ENCODE data around the gene ASTN2.

The ASTN2 gene

DNA sequence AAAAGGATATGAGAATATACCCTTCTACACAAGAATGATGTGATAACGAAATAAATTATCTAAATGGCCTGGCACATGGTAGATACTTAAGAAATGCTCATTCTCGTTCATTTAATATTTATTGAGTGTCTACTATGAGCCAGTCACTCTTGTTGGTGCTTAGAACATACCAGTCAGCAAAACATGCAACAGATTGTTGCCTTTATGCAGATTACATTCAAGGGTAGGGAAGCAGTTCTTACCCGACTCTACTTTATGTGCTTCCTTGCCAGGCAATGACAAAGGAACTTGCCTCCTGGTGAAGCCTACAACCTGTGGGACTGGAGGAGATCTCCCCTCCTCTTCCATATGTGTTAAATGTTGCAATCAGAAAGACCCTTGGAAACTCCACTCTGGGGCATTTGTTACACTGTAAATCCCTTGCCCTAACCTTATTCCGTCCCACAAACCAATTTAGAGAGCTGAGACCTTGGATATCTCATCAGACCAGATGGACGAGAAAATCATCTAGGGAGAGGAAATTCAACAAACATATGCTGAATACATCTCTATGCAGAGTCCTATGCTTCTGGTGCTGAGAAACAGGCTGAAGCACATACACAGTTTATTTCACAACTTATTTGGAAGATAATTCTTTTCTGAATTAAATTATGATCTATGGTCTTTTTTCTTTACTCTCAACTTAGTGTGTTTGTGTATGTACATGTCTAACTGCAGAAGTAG lies 855.9 kb downstream of the ASTN2 start:
- DNase-seq (ENCODE audit: low spot score), result no peak

DNA sequence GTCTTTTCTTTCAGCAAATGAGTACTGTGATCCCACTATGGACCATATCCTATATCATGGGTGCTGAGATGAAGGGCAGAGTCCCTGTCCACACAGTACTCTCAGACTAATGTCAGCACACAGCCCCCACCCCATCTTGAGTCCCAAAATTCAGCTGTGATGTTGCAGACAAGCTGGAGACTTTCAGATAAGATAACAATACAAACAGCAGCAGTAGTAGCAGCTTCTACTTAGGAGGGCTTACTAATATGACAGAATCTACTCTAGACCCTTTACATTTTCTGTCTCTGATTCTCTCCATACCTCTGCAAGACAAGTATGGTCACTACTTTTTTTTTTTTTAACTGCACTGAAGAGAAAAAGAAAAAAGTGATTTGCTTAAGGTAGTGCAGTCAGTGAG lies 856.8 kb downstream of the ASTN2 start:
- DNase-seq (ENCODE audit: low spot score), result no peak

DNA sequence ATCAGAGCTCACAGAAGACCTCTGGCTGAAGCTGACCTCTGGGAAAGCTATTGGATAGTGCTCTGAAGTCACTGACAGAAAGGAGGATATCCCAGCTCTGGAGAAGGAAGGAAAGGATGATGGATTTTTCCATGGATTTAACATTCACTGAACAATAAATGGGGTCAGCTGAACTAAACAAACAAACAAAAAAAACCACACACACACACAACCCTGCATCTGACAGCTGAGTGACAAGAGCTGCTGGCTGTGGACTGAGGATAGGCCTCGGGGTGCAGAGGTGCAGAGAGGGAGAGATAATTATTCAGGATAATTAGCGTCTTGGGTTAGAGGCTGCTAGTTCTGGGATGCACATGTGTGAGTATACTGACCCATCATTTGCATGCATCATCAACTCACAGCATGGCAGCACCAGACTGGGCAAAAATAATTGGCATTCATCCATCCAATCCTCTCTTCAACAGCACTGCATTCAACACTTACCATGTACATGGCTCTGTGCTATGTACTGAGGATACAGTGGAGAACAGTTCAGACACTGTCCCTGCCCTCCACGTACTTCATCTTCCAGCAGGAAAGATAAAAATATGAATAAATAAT lies 859.2 kb downstream of the ASTN2 start:
- DNase-seq (ENCODE audit: low spot score), result no peak

DNA sequence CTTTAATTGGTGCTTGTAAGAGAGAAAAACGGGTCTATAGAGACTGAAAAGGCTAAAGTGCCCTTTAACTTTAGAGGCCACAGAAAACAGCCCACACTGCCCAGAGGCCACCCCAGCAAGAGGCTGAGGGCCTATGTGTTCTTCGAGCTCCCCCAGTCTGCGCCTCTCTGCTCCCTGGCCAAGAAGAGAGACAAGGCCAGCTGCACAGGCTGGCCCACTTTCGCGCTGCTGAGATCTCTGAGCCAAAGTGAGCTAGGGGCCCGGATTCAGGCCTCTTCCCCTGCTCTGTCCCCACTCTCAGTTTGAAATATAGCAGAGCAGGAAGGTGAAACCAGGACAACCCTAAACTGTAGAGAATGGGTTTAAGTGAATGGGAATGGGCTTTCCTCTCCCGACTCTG lies 859.7 kb downstream of the ASTN2 start:
- DNase-seq (ENCODE audit: low spot score), result no peak

DNA sequence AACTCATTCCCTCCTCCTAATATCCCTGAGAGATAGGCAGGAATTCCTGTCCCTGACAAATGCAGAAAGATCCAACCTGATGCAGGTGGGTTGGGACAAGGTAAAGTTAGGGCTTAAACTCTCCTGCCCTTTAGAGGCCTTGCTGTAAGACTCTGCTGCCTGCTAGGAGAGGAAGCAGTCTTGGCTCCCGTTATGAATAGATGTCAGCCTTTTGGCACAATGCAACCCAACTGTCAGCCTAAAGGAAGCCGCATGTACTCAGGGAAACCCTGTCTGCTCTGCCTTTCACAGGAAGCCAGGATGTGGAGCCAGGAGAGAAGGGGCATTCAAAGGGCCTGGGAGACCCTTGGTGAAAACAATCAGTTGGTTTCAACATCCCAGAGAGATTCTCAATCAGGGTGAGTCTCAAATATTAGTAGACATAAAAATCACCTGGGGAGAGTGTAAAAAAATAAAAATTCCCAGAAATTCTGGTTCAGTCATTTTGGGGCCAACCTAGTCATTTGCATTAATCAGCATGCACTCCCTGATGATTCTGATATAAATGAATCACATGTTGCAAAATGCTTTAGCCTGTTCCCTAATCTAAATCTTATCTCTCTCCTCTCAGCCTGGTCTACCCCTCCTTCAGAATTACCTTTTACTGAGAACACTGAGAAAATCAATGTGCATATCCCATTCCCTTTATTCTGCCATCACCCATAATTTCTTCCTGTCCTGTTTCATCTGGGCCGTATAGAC lies 864.0 kb downstream of the ASTN2 start:
- peak; percentile 21 for DNase-seq (ENCODE audit: low spot score)

DNA sequence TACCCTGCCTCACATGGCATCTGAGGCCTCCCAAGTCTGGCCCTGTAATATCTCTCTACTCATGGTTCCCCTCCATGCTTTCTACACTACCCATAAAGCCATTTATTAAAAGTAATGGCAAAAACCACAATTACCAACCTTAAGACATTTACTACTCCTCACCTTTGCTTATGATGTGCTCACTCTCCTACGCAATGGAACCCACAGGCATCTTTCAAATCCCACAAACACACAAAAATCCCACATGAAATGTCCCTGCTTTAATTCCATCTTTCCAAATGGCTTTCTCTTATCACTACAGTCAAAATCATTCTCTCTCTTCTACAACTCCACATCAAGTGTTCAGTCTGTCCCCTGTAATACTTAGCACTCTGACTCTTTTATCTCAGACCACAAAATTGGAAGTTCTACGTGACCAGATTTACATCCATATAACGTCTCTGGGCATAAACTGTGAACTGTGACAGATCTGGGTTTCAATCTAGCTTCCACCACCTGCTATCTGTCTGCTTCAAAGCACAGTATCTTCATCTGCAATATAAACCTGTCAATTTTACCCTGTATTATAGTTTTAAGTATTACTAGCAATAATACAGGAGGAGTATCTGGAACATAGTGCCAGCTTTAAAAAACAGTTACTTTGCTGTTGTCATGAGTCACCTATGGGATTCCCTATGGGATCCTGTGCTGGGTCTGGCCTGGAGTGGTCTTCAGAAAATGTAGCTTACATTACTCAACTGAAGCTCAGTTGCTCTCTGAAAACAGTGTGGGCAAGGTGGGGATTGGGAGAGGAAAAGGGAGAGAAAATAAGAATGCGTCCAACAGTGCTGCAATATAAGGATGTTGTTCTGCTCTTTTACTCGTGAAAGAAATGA lies 864.8 kb downstream of the ASTN2 start:
- DNase-seq (ENCODE audit: low spot score), result no peak

DNA sequence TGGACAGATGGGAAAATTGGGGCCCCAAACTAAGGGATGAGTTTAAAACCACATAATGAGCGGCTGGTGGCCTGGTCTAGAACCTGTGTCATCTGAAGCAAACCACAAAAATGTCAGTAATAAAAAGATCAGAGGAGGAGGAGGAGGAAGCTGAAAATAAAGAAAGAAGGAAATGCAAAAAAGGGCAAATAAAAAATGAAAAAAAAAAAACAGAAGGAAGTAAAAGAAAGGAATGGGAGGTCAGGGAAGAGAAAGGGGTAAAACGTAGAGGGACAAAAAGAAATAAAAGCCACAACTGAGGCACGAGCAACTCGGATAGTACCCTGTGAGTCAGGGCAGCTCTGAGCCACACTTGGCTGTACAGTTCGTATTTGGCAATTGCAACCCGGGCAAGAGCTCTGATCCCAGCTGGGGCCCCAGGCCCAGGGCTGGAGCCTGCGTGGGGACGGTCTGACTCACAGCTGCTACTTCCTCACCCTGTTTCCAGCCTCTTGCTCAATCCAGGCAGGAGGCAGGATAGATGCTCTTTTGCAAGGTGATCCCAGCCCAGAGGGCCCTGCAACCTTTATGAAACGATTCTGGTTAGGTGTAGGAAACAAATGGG lies 865.7 kb downstream of the ASTN2 start:
- peak; percentile 13 for DNase-seq (ENCODE audit: low spot score)

DNA sequence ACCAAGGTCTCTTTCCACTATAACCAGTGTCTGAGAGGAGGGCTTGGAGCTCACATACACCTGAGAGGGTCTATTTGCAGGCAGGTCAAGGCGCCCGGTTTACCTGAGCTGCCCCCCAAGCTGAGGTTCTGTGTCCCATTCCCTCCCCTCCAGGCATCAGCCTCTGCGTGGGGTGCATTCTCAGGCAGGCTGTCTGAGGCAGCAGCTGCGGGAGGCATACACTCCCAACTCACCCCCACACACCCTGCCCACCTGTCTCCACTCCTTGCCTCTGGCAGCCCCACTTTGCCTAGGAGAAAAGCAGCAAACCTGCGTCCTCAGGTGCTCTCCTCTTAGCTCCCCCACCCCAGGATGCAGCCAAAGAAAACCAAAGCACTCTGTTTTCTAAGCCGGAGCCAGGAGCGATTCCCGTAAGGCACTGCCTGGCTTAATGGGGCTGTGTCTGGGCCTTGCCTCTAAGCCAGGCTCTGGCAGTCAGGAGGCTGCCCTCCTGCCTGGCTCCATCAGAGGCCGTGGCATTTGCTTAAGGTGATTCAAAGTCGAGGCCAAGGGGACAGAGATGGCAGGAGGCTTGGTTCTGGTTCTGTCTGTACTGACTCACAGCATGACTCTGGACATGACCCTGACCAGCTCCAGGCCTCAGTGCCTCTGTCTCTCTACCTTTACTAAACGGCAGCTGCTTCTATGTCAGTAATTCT lies 867.0 kb downstream of the ASTN2 start:
- DNase-seq (ENCODE audit: low spot score), result no peak

DNA sequence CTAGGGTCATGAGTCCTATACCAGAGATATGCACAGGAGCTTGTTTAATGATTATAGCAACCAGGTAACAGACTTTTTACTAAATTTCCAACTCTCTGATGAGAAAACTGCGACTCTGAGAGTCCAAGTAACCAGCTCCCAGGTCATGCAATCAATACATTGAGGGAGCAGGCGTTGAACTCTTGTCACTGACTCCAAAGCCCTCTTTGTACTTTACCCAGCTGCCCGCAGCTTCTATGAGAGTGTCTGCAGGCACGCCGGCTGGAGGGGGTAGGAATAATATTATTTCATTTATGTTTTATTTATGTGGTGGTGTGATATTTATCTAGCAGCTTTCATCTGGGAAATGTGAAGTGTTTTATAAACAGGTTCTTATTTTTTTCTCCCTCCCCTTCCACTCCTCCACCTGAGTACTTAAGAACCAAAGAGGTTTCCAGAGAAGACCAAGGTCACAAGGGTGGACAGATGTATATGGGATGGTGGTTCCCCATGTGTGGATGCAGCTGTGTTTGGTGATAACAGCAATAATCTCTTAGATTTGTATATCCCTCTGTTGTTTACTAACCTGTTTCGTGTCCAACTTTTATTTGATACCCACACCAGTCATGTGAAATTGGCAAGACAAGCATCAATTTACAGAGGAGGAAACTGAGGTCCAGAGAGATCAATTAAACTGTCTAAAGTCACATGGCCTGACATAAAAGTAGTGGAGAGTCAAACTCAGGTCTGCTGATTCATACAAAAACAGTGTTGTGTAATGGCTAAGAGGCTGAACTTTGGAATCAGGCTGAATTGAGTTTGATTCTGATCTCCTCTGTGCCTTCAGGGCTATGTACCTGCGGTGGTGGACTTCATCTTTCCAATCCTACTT lies 867.9 kb downstream of the ASTN2 start:
- DNase-seq (ENCODE audit: low spot score), result no peak

DNA sequence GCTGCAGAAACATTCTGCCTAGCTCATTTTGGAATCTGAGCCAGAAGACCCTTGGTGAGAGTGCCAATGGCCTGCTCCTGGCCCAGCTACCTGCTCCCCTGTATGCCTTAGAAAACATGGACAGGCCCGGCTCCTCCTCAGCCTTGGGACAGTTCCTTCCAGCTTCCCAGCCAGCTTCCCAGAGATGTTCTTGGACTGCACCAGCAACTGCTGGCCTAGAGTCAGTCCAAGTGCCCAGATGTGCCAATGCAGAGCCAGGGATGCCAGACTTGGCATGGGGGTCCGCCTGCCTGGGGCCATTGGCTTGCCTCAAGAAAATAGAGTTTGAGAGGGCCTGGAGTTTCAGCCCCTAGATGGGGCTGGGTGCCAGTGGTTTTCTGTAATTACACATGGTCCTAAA lies 870.0 kb downstream of the ASTN2 start:
- no peak for DNase-seq (ENCODE audit: low spot score)

DNA sequence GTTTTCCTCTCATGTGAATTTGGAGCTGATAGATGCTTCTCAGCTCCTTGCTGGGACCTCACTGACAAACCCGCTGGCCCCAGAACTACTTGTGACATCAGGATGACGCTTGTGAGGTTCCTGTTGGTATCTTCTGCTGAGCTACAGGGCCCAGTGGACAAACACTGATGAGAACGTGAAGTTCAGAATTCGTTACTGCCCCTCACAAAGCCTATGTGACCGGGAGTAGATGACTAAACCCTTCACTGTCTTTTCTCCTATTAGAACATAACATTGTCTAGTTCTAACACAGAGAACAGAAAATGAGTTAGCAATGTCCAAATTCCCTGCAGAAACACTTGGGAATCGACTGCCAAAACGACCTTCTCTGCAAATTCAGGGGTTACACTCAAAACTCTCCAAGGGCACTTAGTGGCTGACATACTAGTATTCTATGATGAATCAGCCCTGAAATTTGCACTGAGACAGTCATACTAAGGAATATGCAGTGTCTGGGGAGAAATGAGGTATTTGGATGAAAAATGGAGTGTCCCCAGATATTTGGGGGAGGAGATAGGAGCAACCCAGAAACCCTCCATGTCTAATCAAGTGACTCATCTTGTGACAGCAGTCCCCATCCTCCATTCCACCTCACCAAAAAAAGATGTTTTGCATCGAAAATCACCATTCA lies 871.0 kb downstream of the ASTN2 start:
- no peak for DNase-seq (ENCODE audit: low spot score)

DNA sequence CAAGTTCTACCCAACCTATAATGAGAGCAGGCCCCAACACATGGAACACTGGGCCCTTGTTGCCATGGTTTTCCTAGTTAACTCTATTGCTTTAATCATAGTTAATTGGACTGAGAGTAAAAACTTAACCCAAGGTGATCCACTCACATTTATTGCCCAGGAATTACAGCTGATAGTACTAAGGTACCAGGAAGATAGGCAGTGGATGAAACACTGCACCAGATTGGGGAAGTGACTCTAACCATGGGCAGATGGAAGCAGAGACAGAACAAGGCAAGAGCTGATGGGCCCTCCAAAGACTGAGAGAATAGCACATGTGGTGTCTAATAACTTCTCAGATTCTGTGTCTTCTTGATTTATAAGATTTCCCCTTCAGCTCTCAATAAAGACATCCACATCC lies 873.5 kb downstream of the ASTN2 start:
- DNase-seq (ENCODE audit: low spot score), result no peak

DNA sequence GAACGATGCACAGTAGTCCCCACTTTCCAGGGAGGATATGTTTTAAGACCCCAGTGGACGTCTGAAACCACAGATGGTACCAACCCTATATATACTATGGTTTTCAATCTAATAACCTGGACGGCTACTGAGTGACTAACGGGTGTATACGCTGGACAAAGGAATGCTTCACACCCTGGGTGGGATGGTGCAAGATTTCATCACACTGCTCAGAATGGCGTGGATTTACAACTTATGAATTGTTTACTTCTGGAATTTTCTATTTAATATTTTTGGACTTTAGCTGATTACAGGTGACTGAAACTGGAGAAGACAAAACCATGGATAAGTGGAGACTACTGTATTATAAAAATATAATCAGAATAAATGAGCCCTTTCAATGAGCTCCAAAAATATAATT lies 875.3 kb downstream of the ASTN2 start:
- DNase-seq (ENCODE audit: low spot score), result no peak

DNA sequence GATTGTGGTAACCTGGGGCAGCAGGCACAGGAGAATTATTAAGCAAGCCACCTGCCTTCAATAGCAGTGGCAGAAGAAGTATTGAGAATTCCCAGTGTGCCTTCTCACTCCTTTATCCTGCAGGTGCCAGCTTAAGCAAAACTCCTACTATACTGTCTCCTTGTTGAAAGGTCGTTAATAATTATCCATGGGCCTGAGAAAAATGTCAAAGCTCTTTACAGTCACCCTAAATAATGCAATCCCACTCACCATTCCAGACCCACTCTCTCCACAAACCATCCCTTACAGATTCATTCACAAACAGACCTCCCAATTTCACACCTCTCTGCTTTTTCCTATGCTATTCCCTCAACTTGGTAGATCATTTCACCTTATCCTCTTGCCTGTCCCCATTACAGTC lies 889.2 kb downstream of the ASTN2 start:
- no peak for DNase-seq (ENCODE audit: low spot score)

DNA sequence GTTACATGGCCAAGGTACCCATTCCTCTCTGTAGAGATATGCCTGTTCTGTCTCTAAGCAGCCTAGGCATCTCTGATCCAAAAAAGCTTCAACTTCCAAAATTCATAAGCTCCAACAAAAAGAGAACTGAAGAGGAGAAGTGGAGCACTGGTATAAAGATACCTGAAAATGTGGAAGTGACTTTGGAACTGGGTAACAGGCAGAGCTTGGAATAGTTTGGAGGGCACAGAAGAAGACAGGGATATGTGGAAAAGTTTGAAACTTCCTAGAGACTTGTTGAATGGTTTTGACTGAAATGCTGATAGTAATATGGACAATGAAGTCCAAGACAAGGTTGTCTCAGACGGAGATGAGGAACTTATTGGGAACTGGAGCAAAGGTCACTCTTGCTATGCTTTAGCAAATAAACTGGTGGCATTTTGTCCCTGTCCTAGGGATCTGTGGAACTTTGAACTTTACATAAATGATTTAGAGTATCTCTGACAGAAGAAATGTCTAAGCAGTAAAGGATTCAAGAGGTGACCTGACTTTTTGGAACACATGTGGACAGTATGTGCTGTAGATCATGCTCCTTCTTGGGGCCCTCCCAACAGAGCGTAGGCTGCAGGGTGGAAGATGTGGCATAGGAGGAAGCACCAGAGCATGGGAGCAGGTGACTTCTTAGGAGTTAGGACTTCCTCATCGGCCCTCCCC lies 889.9 kb downstream of the ASTN2 start:
- DNase-seq (ENCODE audit: low spot score), result no peak

DNA sequence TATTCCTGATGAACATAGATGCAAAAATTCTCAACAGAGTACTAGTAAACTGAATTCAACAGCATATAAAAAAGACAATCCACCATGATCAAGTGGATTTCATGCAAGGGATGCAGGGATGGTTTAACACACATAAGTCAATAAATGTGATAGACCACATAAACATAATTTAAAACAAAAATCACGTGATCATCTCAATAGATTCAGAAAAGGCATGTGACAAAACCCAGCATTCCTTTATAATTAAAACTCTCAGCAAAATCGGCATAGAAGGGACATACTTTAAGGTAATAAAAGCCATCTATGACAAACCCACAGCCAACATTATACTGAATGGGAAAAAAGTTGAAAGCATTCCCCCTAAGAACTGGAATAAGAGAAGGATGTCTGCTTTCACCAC lies 894.6 kb downstream of the ASTN2 start:
- DNase-seq (ENCODE audit: low spot score), result no peak

DNA sequence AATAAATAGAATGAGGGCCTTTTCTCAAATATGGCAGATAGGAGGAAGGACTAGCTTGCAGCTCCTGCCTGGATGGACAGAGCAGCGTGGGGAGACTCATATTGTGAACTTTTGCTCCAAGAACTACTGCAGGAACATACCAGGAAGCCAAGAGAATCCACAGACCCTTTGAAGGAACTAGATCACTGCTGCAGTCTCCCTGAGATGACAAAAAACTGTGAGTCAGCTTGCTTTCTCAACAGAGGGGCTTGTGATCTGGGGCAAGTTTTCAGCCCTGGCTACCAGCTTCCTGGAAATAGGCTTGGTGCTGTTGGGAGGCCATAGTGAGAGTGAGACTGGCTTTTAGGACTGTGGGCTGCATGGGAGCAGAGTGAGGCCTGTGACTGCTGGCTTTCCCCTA lies 898.4 kb downstream of the ASTN2 start:
- no peak for DNase-seq (ENCODE audit: low spot score)

DNA sequence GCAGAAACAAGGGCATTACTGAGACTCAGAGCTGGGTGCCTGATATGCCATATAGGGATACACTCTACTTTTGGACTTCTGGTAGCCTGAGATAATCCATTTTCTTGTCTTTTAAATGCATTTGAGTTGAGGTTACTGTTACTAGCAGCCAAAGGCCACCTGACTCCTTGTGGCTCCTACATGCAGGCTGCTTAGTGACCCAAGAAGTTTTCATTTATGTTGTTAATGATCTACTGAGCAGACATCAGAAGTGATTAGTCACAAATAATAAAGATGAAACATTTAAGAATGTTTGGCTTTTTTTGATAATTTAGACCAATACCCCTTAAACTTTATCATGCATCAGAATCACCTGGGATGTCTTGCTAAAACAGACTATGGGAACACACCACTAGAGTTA lies 899.3 kb downstream of the ASTN2 start:
- no peak for DNase-seq (ENCODE audit: low spot score)

DNA sequence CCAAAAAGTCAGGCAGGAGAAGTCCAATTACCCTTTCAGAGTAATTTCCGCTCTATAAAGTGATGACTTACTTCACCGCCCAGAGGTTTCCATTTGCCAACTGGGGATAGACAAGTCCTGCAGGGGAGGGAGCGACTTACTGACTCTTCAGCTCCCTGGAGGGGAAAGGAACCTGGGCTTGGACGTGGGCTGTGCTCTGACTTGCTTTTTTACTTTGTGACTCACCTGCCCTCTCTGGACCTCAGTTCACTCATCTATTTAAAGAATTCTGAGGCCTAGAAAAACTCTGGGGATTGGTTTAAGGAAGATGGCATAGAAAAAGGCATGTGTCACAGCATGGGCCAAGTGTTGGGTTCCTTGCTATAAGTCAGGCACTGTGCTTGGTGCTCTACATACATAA lies 908.2 kb downstream of the ASTN2 start:
- no peak for DNase-seq (ENCODE audit: low spot score)
